Uterus (tissue), 4 donors: ENCODE results near the gene C22orf39. TPM values are rescaled to one million over a fixed set of nuclear protein-coding genes. Genes with fewer than 3 reads are reported as not detected.
"Not testable (repeated sequence)": the region's sequence is repeated elsewhere in the genome, so short reads cannot be mapped to it uniquely, and the experiment has no call there.

Source experiments
- DNase-seq, 2 donors: peaks; one replicate each; pipeline ENCODE4 v3.0.0-alpha.2; 2019 to 2020
- H3K27ac ChIP-seq, 2 donors: fragments of 200-600 bp; sonication (generic); 1 replicate in 1 of 2; 2 replicates in 1 of 2; pipeline ENCODE4 v1.5.1; 2016 to 2018
- H3K27me3 ChIP-seq, 2 donors: fragments of 200-600 bp; sonication (generic); one replicate each; pipeline ENCODE4 v1.5.1; 2018 to 2019; ENCODE audit warnings: control low read depth in 1 of 2
- H3K36me3 ChIP-seq, 2 donors: fragments of 200-600 bp; sonication (generic); one replicate each; pipeline ENCODE4 v1.5.1; 2019; ENCODE audit warnings: control low read depth in 1 of 2
- H3K4me1 ChIP-seq, 2 donors: fragments of 200-600 bp; sonication (generic); one replicate each; pipeline ENCODE4 v1.5.1; 2018 to 2019; ENCODE audit warnings: control low read depth in 1 of 2
- H3K4me3 ChIP-seq, 2 donors: fragments of 200-600 bp; sonication (generic); 1 replicate in 1 of 2; 2 replicates in 1 of 2; pipeline ENCODE4 v1.5.1; 2018 to 2019; ENCODE audit warnings: mild to moderate bottlenecking in 1 of 2
- H3K9me3 ChIP-seq, 2 donors: fragments of 200-600 bp; sonication (generic); one replicate each; pipeline ENCODE4 v1.5.1; 2019; ENCODE audit warnings: control low read depth in 1 of 2
- POLR2A ChIP-seq, 2 donors: fragments of 450-650 bp; IDR thresholded peaks; one replicate each; pipeline ENCODE4 v1.6.1; 2016; ENCODE audit warnings: antibody characterized with exemption in 2 of 2, mild to moderate bottlenecking in 1 of 2, moderate library complexity in 1 of 2
- intact Hi-C: fragments of 100-400 bp; cut with DNase I; formaldehyde crosslinking; loops from one replicate; pipeline ENCODE4 v1.15.1; 2023; ENCODE audit warnings: low total_unique reads
- total RNA-seq, 4 donors: library from RNA; depleted of rRNA in 3 of 4; stranded (reverse); fragments of >200 nt in 3 of 4; gene quantifications; one replicate each; pipeline versions ENCODE4 v1.1.0 to v1.2.4, GENCODE V29; 2014 to 2023
- TF ChIP-seq, protein P1 (sequence below), 4 experiments: fragments of 200-600 bp in 2 of 4; fragments of 450-650 bp in 2 of 4; sonication (generic) in 2 of 4; IDR thresholded peaks; one replicate each; pipeline ENCODE4 v1.5.1; 2016 to 2019; ENCODE audit warnings: antibody characterized with exemption in 4 of 4, mild to moderate bottlenecking in 2 of 4, moderate library complexity in 1 of 4
- donor health status: DM: yes; HTN: yes; CAD: no.

Gene C22orf39
- total RNA-seq, 4 donors from 2014 or later, result 38.4 to 112 (median 47.8) TPM

DNA sequence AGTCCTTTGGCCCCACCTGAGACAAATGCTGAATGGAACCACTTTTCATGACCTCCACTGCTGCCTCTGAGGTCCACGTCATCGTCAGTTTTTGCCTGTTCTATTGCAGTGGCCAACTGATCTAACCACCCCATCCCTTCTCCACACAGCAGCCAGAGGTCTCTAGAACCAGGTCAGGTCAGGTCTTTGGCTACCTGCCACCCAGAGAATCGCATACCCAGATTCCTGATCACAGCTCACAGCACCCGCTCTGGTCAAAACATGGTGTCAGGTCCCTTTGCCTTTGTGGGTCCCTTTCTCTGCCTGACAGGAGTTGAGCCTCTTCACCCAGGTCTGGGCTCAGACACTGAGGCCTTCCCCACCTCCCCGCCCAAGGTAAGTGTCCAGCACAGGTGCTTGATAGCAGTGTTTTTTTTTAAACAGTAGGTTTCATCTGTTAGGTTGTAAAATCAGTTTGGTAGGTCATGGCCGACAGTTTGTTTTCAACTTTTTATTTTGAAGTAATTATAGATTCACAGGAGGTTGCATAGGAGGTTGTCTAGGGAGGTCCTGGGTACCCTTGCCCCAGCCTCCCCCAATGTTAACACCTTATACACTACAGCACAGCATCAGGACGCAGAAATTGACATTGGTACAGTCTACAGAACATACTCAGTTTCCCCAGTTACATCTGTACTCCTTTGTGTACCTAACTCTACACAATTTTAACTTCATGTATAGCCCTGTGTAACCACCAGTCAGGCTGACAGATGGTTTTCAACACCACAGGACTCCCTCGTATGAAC lies 6.9 kb downstream of the C22orf39 start:
- no peaks in the 10 kb centered on the region for H3K27me3 ChIP-seq
- intact Hi-C loops, result no loop called here
- H3K4me3 ChIP-seq, result no peak overlapping the region
- H3K36me3 ChIP-seq, result no peaks in the 10 kb centered on the region
- no peak for TF ChIP-seq POLR2A (IDR thresholded peaks at IDR 0.05)
- TF ChIP-seq, protein P1, sequence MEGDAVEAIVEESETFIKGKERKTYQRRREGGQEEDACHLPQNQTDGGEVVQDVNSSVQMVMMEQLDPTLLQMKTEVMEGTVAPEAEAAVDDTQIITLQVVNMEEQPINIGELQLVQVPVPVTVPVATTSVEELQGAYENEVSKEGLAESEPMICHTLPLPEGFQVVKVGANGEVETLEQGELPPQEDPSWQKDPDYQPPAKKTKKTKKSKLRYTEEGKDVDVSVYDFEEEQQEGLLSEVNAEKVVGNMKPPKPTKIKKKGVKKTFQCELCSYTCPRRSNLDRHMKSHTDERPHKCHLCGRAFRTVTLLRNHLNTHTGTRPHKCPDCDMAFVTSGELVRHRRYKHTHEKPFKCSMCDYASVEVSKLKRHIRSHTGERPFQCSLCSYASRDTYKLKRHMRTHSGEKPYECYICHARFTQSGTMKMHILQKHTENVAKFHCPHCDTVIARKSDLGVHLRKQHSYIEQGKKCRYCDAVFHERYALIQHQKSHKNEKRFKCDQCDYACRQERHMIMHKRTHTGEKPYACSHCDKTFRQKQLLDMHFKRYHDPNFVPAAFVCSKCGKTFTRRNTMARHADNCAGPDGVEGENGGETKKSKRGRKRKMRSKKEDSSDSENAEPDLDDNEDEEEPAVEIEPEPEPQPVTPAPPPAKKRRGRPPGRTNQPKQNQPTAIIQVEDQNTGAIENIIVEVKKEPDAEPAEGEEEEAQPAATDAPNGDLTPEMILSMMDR (IDR thresholded peaks at IDR 0.05), result no peak
- H3K9me3 ChIP-seq, result no peaks in the 10 kb centered on the region
- no peak for DNase-seq
- no peaks in the 10 kb centered on the region for H3K4me1 ChIP-seq
- H3K27ac ChIP-seq, result no peak overlapping the region

DNA sequence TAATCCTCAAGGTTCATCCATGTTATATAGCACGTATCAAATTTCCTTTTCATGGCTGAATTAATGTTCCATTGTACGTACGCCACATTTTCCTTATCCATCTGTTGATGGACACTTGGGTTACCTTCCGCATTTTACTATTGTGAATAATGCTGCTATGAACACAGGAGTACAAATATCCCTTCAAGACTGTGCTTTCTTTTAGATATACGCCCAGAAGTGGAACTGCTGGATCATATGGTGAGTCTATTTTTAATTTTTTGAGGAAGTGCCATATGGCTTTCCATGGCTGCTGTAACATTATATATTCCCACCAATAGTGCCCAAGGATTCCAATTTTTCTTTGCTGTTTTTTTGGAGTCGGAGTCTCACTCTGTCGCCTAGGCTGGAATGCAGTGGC lies 9.2 kb downstream of the C22orf39 start:
- Histone ChIP-seq H3K4me1 (peaks cover 0 to 5% of the 10 kb centered on the region in 2 donors), H3K27me3 (no peaks in the 10 kb centered on the region), H3K36me3 (no peaks in the 10 kb centered on the region), H3K4me3 (no peak overlapping the region), H3K9me3 (no peaks in the 10 kb centered on the region), H3K27ac (no peak overlapping the region)
- no peak for DNase-seq
- intact Hi-C loops, result no loop called here
- TF ChIP-seq POLR2A (IDR thresholded peaks at IDR 0.05), result no peak
- TF ChIP-seq, protein P1 (IDR thresholded peaks at IDR 0.05), result no peak

DNA sequence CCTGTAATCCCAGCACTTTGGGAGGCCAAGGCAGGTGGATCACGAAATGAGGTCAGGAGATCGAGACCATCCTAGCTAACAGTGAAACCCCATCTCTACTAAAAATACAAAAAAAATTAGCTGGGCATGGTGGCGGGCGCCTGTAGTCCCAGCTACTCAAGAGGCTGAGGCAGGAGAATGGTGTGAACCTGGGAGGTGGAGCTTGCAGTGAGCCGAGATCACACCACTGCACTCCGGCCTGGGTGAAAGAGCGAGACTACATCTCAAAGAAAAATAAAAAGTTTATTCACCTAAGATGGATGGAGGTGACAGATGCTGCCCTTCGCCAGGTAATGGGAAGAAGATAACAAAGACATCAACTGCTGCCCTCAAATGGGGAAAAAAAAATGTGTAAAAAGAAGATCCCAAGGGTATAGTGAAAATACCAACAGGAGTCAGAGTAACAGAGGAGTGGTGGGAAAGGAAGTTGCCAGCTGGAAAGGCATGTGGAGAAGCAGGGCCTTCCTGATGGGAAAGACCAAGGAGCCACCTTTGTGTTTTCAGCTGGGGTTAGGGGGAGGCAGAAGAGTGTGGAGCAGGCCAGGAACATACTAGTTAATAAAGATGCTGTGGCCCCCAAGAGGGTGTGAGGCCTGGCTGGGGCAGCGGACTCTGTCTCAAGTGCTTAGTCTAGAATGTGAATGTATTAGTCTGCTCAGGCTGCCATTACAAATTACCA lies 10.9 kb downstream of the C22orf39 start:
- H3K27ac ChIP-seq, H3K36me3 ChIP-seq, H3K27me3 ChIP-seq, H3K9me3 ChIP-seq, intact Hi-C loops, H3K4me1 ChIP-seq, H3K4me3 ChIP-seq, DNase-seq: not testable (repeated sequence)

DNA sequence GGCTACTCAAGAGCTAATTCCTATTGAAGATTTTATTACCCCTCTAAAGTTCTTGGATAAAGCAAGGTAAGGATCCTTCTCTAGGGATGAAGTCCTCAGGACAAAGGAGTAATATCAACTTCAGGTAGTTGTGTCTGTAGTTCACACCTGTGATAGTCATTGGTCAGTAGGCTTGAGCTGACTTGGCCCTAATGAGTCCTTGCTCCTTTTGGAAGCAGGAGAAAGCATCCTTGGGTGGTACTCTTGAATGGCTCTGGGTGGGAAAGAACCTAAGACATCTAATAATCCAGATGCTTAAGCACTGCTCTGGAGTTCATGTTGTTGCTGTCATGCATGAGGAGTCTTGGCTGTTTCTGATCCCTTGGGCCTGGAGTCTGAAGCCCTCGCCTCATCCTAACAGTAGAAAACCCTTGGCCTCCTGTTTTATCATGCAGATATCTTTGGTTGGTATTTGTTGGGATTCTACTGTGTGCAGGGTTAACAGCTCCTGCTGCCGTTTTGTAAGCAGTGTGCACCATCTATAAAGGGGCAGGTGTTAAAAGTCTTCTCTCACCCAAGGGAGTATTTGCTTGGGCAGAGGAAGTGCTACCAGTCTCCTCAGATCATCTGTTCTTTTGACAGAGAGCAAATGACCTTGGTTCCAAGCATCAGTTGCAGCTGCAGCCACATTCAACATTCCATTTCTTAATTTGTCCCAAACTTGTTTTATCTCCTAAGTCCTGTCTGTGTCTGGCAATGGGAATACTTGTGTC lies 12.5 kb downstream of the C22orf39 start:
- Histone ChIP-seq H3K9me3 (no peaks in the 10 kb centered on the region), H3K36me3 (no peaks in the 10 kb centered on the region), H3K4me3 (no peak overlapping the region), H3K27me3 (no peaks in the 10 kb centered on the region), H3K27ac (no peak overlapping the region), H3K4me1 (peaks cover 9 to 11% of the 10 kb centered on the region in 2 donors)
- intact Hi-C loops, result no loop called here
- DNase-seq, result no peak
- TF ChIP-seq, protein P1 (IDR thresholded peaks at IDR 0.05), result no peak
- no peak for TF ChIP-seq POLR2A (IDR thresholded peaks at IDR 0.05)

DNA sequence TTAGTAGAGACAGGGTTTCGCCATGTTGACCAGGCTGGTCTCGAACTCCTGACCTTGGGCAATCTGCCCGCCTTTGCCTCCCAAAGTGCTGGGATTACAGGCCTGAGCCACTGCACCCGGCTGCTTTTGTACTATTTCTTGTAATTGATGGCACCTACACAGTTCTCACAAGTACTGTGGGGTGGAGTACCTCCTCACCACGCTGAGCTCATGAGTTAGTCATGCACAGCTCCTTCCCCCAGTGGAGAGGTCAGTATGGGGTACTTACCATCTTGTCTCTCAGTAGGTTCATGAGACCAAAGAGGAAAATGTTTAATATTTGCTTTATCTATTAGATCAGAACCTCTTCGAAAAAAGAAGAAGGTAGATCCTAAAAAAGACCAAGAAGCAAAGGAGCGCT lies 13.1 kb downstream of the C22orf39 start:
- Histone ChIP-seq H3K27me3 (no peaks in the 10 kb centered on the region), H3K36me3 (no peaks in the 10 kb centered on the region), H3K4me3 (no peak overlapping the region), H3K4me1 (peaks cover 12 to 17% of the 10 kb centered on the region in 2 donors), H3K27ac (no peak overlapping the region), H3K9me3 (no peaks in the 10 kb centered on the region)
- intact Hi-C loops, result no loop called here
- DNase-seq, result no peak
- TF ChIP-seq POLR2A (IDR thresholded peaks at IDR 0.05), result no peak
- TF ChIP-seq, protein P1 (IDR thresholded peaks at IDR 0.05), result no peak
